H1 (cell line): ENCODE measurements around the gene HS3ST3B1. TPM values are rescaled to one million over a fixed set of nuclear protein-coding genes. Genes with fewer than 3 reads are reported as not detected.

Experiments used
- CHD7 ChIP-seq: fragments of 300-600 bp; sonication (generic); IDR thresholded peaks from 2 replicates; pipeline ENCODE4 v1.7.1; 2012; ENCODE audit warnings: low read length, moderate library complexity, mild to moderate bottlenecking, inconsistent platforms; ENCODE audit not compliant: insufficient replicate concordance
- polyA plus RNA-seq, 7 experiments: library from polyadenylated mRNA; depleted of rRNA in 3 of 7; stranded (reverse) in 5 of 7; unstranded in 2 of 7; fragments of >200 nt in 5 of 7; fragments of 200-250 nt in 2 of 7; gene quantifications; 1 replicate in 5 of 7; 2 replicates in 1 of 7; 4 replicates in 1 of 7; pipeline versions ENCODE4 v1.2.1 to v1.2.3, GENCODE V29; 2011 to 2013; ENCODE audit warnings: missing spikeins in 2 of 7, mixed read lengths in 2 of 7
- total RNA-seq: library from RNA; stranded (reverse); fragmentation: NEBNext Ultra II Directional; extraction: Animal tissue kit (Norgen Biotek cat#: 25700); gene quantifications from 2 replicates; pipeline ENCODE4 v1.2.1, GENCODE V29; 2021

Gene HS3ST3B1
- total and polyA plus RNA-seq, 2 of the 8 experiments (the other 6 are each of a cell fraction or from before 2014, with no cell fraction given), result 4.7 to 14.4 TPM

DNA sequence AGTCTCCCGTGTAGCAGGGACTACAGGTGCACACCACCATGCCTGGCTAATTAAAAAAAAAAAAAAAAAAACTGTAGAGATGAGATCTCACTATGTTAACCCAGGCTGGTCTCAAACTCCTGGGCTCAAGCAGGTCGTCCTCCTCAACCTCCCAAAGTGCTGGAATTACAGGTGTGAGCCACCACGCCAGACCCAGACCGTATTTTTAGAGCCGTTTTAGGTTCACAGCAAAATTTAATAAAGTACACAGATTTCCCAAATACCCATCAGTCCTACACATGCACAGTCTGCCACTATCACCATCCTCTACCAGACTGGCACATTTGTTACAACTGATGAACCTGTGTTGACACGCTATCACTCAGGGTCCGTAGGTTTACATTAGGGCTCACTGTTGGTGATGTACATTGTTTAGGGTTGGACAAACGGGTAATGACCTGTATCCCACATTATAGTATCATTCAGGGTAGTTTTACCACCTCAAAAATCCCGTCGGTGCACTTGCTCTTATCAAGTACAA, 10.4 kb downstream of the HS3ST3B1 start (continued):
- TF ChIP-seq CHD7, result no peak
